Ovary (tissue), 9 donors: ENCODE data around the gene GABRR2. TPM values are rescaled to one million over a fixed set of nuclear protein-coding genes. Genes with fewer than 3 reads are reported as not detected.
"Not testable (repeated sequence)": the region's sequence is repeated elsewhere in the genome, so short reads cannot be mapped to it uniquely, and the experiment has no call there.

Experiments
- DNase-seq, 5 donors: peaks; one replicate each; pipeline ENCODE4 v3.0.0-alpha.2; 2019 to 2020
- H3K27ac ChIP-seq, 2 donors: fragments of 200-600 bp; one replicate each; pipeline versions ENCODE4 v1.5.1 to v1.8.0; 2019 to 2022
- H3K27me3 ChIP-seq: fragments of 200-600 bp; one replicate; pipeline ENCODE4 v1.8.0; 2022
- H3K36me3 ChIP-seq: fragments of 200-600 bp; sonication (generic); one replicate; pipeline ENCODE4 v1.5.1; 2019
- H3K4me1 ChIP-seq: one replicate; pipeline ENCODE4 v1.8.1; 2013; ENCODE audit warnings: mild to moderate bottlenecking, moderate library complexity; ENCODE audit not compliant: insufficient read depth
- H3K4me3 ChIP-seq: fragments of 200-600 bp; sonication (generic); one replicate; pipeline ENCODE4 v1.5.1; 2017
- H3K9me3 ChIP-seq, 2 donors: fragments of 200-600 bp in 1 of 2; sonication (generic) in 1 of 2; one replicate each; pipeline versions ENCODE4 v1.5.1 to v1.8.1; 2013 to 2019; ENCODE audit warnings: mild to moderate bottlenecking in 1 of 2, moderate library complexity in 1 of 2
- EP300 ChIP-seq: sonication (generic); formaldehyde crosslinking; IDR thresholded peaks from one replicate; pipeline ENCODE4 v1.6.1; 2017; ENCODE audit warnings: antibody characterized with exemption
- POLR2A ChIP-seq: fragments of 450-650 bp; IDR thresholded peaks from one replicate; pipeline ENCODE4 v1.6.1; 2017; ENCODE audit warnings: antibody characterized with exemption, mild to moderate bottlenecking, moderate library complexity
- WGBS, 3 donors: extraction: QIAGEN DNeasy Blood & Tissue Kit in 1 of 3; methylation state at CpG; one replicate each; pipeline versions ENCODE4 v1.1.5 to v1.1.7; 2013 to 2017; 5-methylcytosine and 5-hydroxymethylcytosine counted together
- intact Hi-C, 4 donors: fragments of 100-400 bp; cut with DNase I; formaldehyde crosslinking; loops; one replicate each; pipeline versions ENCODE4 v1.11.0 to v1.15.1; 2022 to 2023
- polyA plus RNA-seq, 2 donors: library from polyadenylated mRNA; stranded (reverse); fragments of 200-250 nt in 1 of 2; fragments of 350-450 nt in 1 of 2; fragmentation: Illumina TruSeq in 1 of 2; extraction: RNeasy Lipid Tissue Mini Kit (QIAGEN cat#74804) in 1 of 2; gene quantifications; one replicate each; pipeline ENCODE4 v1.2.3, GENCODE V29; 2013 to 2014
- total RNA-seq, 7 donors: library from RNA; depleted of rRNA in 2 of 7; stranded (reverse); fragments of >200 nt in 2 of 7; fragmentation: NEBNext Ultra II Directional in 3 of 7; extraction: Animal tissue kit (Norgen Biotek cat#: 25700) in 3 of 7; gene quantifications; one replicate each; pipeline versions ENCODE4 v1.1.0 to v1.2.4, GENCODE V29; 2016 to 2023
- TF ChIP-seq, protein P1 (sequence below), 3 donors: fragments of 450-650 bp in 2 of 3; fragments of 200-600 bp in 1 of 3; IDR thresholded peaks; one replicate each; pipeline versions ENCODE4 v1.5.1 to v1.8.0; 2016 to 2022; ENCODE audit warnings: antibody characterized with exemption in 3 of 3, mild to moderate bottlenecking in 1 of 3
- donor health status: DM: no; HTN: no; CAD: no; lungs with moderate emphysema.
- donor health status: DM: no; HTN: no; CAD: no.
- donor health status: Bipolar disorder and iron deficiency.
- donor health status: DM: yes; HTN: yes; CAD: no.
- donor health status: DM: no; HTN: no; CAD: no.
- donor health status: DM: yes; HTN: yes; CAD: no.

GABRR2 gene
- total and polyA plus RNA-seq, 9 donors: 0.24 to 1.1 (median 0.52) TPM; not detected in 1

GRCh38 chr6:89310929-89311328, 4.2 kb downstream of the GABRR2 start:
- Histone ChIP-seq H3K36me3 (no peaks in the 10 kb centered on the region), H3K27ac (no peak overlapping the region), H3K4me1 (no peaks in the 10 kb centered on the region), H3K4me3 (no peak overlapping the region), H3K9me3 (no peaks in the 10 kb centered on the region), H3K27me3 (no peaks in the 10 kb centered on the region)
- TF ChIP-seq, protein P1, sequence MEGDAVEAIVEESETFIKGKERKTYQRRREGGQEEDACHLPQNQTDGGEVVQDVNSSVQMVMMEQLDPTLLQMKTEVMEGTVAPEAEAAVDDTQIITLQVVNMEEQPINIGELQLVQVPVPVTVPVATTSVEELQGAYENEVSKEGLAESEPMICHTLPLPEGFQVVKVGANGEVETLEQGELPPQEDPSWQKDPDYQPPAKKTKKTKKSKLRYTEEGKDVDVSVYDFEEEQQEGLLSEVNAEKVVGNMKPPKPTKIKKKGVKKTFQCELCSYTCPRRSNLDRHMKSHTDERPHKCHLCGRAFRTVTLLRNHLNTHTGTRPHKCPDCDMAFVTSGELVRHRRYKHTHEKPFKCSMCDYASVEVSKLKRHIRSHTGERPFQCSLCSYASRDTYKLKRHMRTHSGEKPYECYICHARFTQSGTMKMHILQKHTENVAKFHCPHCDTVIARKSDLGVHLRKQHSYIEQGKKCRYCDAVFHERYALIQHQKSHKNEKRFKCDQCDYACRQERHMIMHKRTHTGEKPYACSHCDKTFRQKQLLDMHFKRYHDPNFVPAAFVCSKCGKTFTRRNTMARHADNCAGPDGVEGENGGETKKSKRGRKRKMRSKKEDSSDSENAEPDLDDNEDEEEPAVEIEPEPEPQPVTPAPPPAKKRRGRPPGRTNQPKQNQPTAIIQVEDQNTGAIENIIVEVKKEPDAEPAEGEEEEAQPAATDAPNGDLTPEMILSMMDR (IDR thresholded peaks at IDR 0.05): no peak
- TF ChIP-seq POLR2A (no peak), EP300 (no peak)
- WGBS, 3 donors: 45 to 63% (median 52%) methylated on average over 11 of the region's 11 CpGs
- intact Hi-C loops: loop anchor here in 1 of 4 donors (10.0 kb wide), 1 partner anchor 54 kb away; no protein-coding TSS in a partner anchor
- no peak for DNase-seq

DNA sequence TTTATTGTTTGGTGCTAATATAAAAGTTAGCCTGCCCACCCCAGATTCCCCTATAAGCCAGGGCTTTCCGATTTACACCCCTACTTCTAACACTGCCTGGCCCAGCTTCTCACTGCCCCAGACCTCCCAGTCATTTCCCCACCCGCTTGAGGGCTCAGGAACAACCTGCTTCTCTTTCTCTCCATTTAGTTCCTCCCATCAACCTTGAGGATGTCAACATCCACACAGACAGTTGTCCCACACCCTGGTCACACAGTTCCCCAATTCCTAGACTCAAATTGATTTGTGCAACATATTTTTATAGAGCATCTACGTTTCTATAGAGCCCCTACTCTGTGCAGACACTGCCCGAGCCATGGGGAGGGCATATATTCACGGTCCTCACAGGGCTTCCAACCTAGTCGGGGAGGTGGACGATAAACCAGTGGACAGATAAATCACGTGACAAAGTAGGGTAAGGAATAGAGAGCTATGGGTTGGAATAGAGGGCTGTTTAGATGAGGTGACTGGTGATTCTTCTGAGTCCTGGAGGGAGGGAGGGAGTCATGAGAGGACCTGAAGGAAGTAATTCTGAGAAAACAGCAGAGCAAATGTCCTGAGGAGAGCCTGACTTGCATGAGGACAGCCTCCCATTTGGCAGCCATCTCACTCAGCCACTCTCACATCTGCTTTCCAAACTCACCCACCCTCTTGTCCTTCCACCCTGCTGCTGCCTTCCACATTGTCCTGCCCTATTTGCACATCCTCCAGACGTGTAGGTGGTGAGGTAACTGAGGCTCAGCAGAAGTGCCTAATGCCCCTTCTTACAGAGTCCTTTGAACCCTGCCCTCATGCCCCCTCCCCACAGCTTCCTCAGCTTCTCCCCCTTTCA, 6.3 kb downstream of the GABRR2 start:
- 69 to 75% (median 71%) methylated on average over 9 of the region's 9 CpGs for WGBS, 3 donors
- no peak overlapping the region for H3K27ac ChIP-seq
- no peaks in the 10 kb centered on the region for H3K27me3 ChIP-seq
- H3K4me1 ChIP-seq: no peaks in the 10 kb centered on the region
- intact Hi-C loops: no loop called here
- H3K9me3 ChIP-seq: no peaks in the 10 kb centered on the region
- TF ChIP-seq, protein P1 (IDR thresholded peaks at IDR 0.05): no peak
- TF ChIP-seq POLR2A: no peak
- H3K4me3 ChIP-seq: no peak overlapping the region
- no peak for DNase-seq
- H3K36me3 ChIP-seq: no peaks in the 10 kb centered on the region

DNA sequence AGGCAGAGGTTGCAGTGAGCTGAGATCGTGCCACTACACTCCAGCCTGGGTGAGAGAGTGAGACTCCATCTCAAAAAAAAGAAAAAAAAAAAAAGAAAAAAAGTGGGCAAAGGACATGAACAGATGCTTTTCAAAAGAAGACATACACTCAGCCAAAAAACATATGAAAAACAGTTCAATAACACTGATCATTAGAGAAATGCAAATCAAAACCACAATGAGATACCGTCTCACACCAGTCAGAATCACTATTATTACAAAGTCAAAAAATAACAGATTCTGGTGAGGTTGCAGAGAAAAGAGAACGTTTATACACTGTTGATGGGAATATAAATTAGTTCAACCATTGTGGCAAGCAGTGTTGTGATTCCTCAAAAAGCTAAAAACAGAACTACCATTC, 10.6 kb downstream of the GABRR2 start:
- H3K27me3 ChIP-seq, DNase-seq, intact Hi-C loops, H3K27ac ChIP-seq, H3K9me3 ChIP-seq, H3K36me3 ChIP-seq, H3K4me3 ChIP-seq, H3K4me1 ChIP-seq: not testable (repeated sequence)
- WGBS, 3 donors: 79 to 86% (median 85%) methylated on average over 3 of the region's 3 CpGs

GRCh38 chr6:89302936-89303335, 12.2 kb downstream of the GABRR2 start:
- Histone ChIP-seq H3K4me3 (no peak overlapping the region), H3K27me3 (no peaks in the 10 kb centered on the region), H3K27ac (no peak overlapping the region), H3K9me3 (no peaks in the 10 kb centered on the region), H3K36me3 (no peaks in the 10 kb centered on the region), H3K4me1 (no peaks in the 10 kb centered on the region)
- 91 to 94% (median 91%) methylated on average over 10 of the region's 10 CpGs for WGBS, 3 donors
- intact Hi-C loops: no loop called here
- TF ChIP-seq, protein P1 (IDR thresholded peaks at IDR 0.05): no peak
- TF ChIP-seq EP300 (no peak), POLR2A (no peak)
- DNase-seq: no peak

- Histone ChIP-seq H3K36me3 (no peaks in the 10 kb centered on the region), H3K27ac (no peak overlapping the region), H3K4me3 (no peak overlapping the region), H3K9me3 (no peaks in the 10 kb centered on the region), H3K4me1 (no peaks in the 10 kb centered on the region), H3K27me3 (no peaks in the 10 kb centered on the region)
- intact Hi-C loops: no loop called here
- whole genome bisulfite sequencing, 3 donors: 87 to 91% (median 90%) methylated on average over 21 to 22 of the region's 22 CpGs
- TF ChIP-seq, protein P1 (IDR thresholded peaks at IDR 0.05): no peak
- TF ChIP-seq EP300: no peak
- TF ChIP-seq POLR2A: no peak
- DNase-seq: no peak
Observed at GRCh38 chr6:89302195-89302770, 12.8 kb downstream of the GABRR2 start.
